GM18873 (cell line): ENCODE results near the gene DNALI1.
"Not testable (repeated sequence)": the region's sequence is repeated elsewhere in the genome, so short reads cannot be mapped to it uniquely, and the experiment has no call there.

Experiments used
- ATAC-seq: cut with Tn5 transposase; IDR thresholded peaks from one replicate; pipeline ENCODE4 v1.9.1; 2021; ENCODE audit warnings: mild to moderate bottlenecking, moderate library complexity, moderate number of reproducible peaks; ENCODE audit not compliant: unreplicated experiment, low FRiP score

DNALI1 gene

GRCh38 chr1:37553927-37554808, 2.6 kb upstream of the DNALI1 start, which contains the start of gene SNIP1:
SNIP1 (minus strand) TSS chr1:37554293; CDS start chr1:37554229, 64 bp downstream.
- ATAC-seq: peak; percentile 70

GRCh38 chr1:37557402-37557801, 662 bp downstream of the DNALI1 start:
- ATAC-seq: no peak

GRCh38 chr1:37558411-37558810, 1.7 kb downstream of the DNALI1 start:
- ATAC-seq: no peak

DNA sequence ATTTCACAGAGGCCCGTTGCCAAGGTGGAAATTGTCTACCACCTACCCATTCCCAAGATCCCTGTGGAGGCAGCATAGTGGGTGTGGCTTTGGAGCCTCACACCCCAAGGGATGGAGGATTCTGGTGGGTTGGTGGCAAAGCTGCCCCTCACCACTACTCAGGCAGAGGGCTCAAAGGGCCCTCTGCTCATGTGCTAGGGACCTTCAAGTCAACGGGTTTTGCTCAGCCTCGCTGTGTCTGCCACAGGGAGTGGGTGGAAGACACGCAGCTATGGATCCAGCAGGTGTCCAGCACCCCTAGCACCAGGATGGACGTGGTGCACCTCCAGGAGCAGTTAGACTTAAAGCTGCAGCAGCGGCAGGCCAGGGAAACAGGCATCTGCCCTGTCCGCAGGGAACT, 2.3 kb downstream of the DNALI1 start:
- no peak for ATAC-seq

GRCh38 chr1:37559957-37560379, 3.2 kb downstream of the DNALI1 start:
- ATAC-seq: not testable (repeated sequence)

- no peak for ATAC-seq
Measured at GRCh38 chr1:37560401-37561132, 3.8 kb downstream of the DNALI1 start.

DNA sequence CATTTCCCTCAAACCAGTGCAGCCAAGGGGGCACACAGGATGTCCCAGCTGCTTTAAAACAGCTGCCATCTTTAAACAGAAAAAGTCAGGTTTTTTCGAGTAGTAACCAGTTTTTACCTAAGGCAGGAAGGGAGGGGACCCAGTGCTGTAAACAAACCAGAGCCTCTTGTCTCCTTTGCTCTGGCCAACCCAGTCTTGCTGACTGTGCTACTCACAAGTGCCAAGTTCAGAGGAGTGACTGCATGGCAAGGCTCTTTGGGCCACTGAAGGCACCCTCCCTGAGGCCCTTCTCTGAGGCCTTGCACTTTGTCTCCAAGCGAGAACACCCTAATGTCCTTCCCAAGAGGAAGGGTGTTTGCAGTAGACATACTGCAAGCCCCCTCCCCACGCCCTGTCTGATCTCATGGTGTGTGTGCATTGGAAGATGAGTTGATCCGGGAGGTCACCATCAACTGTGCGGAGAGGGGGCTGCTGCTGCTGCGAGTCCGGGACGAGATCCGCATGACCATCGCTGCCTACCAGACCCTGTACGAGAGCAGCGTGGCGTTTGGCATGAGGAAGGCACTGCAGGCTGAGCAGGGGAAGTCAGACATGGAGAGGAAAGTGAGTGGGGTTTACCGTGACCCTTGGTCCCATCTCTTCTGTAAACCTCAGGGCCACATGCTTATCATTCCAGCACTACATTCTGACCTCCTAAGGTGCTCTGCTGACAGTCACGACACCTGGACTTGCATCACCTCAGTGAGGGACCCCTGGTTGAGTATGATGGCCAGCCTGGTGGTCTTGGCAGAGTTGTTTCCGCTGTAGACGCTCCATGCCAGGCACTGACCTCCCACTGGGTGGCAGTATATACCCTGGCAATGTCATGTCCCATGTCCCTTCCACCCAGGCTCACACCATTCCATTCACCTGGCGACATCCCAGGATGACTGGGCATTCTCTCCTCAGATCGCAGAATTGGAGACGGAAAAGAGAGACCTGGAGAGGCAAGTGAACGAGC, 4.7 kb downstream of the DNALI1 start:
- no peak for ATAC-seq

- no peak for ATAC-seq
Measured at GRCh38 chr1:37562984-37563383, 6.2 kb downstream of the DNALI1 start.

DNA sequence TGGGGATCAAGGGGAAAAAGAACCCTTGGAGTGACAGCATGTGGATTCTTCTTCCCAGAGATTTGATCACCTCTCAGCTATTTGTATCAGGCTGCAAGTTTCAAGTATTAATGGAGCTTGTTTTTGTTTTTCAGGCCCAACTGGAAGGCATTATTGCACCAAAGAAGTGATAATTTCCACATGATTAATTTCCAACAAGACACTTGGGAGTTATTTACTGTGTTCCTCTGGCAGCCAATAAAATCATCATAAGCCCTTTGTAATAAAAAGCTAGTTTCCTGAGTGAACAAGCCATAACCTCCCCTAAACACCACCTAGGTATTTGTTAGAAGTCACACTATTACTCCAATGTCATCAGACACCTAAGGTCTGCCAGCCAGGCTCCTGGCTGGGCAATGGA, 8.2 kb downstream of the DNALI1 start:
- ATAC-seq: no peak

- no peak for ATAC-seq
Measured at GRCh38 chr1:37567023-37567422, 10.3 kb downstream of the DNALI1 start.

GRCh38 chr1:37570528-37571334, 14.0 kb downstream of the DNALI1 start:
- no peak for ATAC-seq

DNA sequence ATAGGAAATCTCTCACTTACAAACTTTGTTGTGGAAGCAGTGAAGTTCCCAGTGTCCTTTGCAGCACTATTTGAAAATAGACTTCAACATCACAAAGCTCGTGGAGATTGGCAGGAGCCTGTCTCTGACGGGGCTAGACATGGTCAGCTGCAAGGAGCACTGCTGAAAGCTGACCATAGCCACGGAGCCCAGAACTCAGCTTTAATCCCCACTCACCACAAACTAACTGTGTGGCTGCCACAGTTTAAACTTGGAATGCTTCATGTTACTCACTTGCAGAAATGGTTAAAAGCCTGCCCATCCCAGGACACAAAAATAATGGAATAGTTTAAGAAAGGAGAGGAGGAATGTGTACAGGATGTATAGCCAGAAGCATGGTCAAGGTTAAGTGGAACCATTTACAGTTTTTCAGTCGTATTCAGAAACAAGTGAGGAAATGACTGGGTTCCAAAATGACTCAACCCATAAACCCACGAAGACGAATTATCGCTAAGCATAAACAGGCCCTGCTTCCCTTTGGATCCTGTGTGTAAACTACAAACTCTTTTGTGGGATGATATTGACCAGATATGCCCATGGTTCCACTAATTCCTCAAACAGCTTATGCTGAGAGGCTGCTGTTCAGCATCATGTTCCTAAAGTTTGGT, 18.2 kb downstream of the DNALI1 start:
- ATAC-seq: no peak

- no peak for ATAC-seq
Measured at GRCh38 chr1:37575692-37576091, 19.0 kb downstream of the DNALI1 start.

DNA sequence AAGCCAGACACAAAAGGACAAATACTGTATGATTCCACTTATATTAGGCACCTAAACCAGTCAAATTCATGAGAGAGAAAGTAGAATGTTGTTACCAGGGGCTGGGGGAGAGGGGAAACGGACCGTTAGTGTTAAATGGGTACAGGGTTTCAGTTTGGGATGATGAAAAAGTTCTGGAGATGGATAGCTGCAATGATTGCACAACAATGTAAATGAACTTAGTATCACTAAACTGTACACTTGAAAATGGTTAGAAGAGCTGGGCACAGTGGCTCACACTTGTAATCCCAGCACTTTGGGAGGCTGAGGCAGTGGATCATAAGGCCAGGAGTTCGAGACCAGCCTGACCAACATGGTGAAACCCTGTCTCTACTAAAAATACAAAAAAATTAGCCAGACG, 27.8 kb downstream of the DNALI1 start:
- ATAC-seq: not testable (repeated sequence)

GRCh38 chr1:37588939-37589338, 32.2 kb downstream of the DNALI1 start:
- no peak for ATAC-seq

DNA sequence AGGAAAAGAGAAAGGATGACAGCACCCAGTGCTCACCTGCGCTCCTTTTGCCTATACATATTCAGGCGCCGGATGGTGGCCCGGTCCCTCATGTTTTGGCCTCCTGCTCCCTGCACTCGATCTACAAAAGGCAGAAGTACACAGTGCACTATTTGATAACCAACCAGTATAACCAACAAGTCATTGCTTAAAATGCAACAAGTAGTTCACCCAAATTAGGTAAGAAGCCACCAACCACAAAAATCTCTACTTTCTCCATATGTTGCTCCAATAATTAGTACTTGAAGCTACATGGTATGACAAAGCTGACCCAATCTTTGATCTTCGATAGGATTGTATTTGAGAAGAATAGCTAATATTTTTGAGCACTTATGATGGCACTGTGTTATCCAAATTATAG, 37.0 kb downstream of the DNALI1 start:
- no peak for ATAC-seq

GRCh38 chr1:37595440-37596181, 38.9 kb downstream of the DNALI1 start, which contains the start of gene GNL2:
GNL2 (minus strand) TSS chr1:37595937; CDS start chr1:37595822, 115 bp downstream.
- peak; percentile 82 for ATAC-seq

- no peak for ATAC-seq
Measured at GRCh38 chr1:37596182-37596667, 39.5 kb downstream of the DNALI1 start.
